GM19351 (cell line): ENCODE measurements around the gene FSTL4.

Experiments
- ATAC-seq: cut with Tn5 transposase; IDR thresholded peaks from one replicate; pipeline ENCODE4 v1.9.1; 2021; ENCODE audit warnings: mild to moderate bottlenecking, moderate library complexity; ENCODE audit not compliant: unreplicated experiment

FSTL4 gene

GRCh38 chr5:133393776-133394476, 218.4 kb downstream of the FSTL4 start:
- no peak for ATAC-seq

- no peak for ATAC-seq
Observed at GRCh38 chr5:133392448-133392847, 219.9 kb downstream of the FSTL4 start.

- no peak for ATAC-seq
Observed at GRCh38 chr5:133391354-133392136, 220.8 kb downstream of the FSTL4 start.

DNA sequence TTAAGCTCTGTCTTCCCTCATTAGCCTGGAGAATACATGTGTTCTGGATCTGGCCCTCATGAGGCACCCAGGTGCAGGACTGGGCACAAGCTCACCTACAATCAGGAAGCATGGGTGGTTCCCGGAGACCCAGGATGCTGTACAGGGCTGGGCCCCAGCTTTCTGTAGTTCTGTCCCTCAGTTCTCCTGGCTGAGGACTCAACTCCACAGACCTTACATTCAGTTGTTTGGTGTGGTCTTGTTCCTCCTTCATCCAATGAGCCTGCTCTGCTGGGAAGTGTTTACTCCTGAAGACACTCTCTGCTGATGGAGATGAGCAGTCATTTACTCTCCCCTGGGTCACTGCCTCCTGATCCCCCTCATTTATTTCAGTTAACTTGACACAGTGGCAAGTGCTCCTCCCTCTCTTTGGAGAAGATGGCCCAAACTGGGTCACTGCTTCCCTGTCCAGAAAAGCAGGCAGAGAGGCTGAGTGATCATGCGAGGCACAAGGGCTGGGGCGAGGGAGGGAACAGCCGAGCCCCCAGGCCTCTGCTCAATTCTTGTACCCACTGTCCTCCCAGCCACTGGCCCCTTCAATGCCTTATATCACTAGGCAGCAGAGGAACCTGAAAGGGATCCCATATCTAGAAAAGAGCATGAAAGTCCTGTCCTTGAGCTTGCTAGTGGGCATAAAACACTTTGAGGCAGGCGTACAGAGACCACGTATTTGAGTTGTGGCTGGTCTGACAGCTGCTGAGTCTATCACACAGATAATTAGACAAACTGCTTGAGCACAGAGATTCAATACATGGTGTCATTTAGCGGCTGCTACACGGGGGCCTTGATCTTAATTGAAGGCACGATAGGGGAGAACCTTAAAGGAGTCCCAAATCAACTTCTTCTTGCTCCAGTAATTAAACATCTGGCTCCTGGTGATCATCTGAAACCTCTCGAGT, 221.7 kb downstream of the FSTL4 start:
- ATAC-seq = no peak

DNA sequence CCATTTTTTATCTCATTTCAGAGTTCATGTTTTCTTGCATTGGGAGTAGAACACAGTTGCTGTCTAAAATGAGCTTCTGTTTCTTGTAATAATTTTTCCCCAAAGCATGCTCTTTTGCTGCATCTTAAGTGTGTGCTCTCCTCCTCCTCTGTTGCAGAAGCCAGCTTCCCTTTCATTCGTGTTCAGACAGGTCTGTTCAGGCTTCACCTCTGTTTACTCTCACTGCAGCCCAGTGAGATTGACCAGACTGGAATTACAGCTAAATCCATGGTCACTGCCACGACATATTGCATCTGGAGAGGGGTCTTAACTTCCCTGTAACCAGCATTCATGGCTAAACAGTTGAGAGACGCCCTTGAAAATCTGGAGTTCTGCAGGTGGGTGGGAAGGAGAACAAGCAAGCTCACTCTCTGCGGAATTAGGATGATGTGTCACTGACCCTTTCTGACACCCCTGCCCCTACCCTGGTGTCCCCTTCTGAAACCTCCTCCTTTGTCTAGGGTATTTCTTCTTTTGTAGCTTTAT, 223.2 kb downstream of the FSTL4 start:
- ATAC-seq = no peak

GRCh38 chr5:133387621-133388020, 224.7 kb downstream of the FSTL4 start:
- no peak for ATAC-seq

- ATAC-seq = no peak
Observed at GRCh38 chr5:133387091-133387490, 225.2 kb downstream of the FSTL4 start.

- no peak for ATAC-seq
Observed at GRCh38 chr5:133386662-133387061, 225.7 kb downstream of the FSTL4 start.

GRCh38 chr5:133385346-133385745, 227.0 kb downstream of the FSTL4 start:
- ATAC-seq = no peak

DNA sequence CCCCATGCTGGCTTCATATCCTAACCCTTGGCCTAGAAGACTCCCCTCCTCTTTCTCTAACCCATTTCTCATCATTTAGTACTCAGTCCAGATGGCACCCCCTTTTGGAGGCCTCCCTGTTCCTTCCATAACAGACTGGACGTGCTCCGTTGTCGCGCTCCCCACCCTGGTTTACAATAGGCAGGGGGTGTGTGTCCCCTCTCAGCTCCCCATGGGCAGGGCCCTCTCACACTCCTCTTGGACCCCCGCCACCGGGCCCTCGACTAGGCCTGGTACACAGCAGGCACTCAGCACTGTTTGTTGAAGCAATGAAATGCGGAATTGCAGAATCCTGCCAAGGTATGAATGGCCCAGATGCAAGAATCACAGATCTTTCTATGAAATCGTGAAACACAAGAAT, 227.4 kb downstream of the FSTL4 start:
- no peak for ATAC-seq

DNA sequence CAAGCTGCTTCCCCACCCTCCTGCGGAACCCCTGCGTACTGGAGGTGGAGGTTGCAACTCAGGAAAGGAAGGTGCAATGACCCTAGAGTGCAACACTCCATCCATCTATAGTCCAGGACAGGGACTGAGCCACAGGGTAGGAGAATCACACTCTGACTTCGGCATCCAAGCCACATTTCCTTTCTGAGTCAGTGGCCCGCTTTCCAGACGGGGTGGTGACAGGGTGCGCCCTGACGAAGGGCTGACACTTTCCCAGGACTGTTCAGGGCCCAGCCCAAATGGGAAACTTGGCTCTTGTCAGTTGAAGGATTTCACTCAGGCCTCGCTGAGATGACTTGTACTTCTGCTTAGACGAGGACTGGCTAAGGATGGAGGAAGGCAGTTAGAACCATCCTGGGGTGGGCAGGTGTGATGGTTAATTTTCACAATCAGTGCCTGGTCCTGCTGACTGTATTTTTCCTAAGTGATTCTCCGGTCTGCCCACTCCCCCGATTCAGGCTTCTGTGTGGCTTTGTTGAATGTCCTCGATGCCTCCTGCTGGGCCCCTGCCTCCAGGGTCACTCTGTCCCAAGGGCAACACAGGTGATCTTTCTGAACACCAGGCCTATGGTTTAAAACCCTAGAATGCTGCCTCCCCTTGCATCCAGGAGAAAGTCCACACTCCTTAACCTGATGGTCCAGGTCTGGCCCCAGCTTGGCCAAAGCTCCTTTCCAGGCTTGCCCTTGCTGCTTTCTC, 228.1 kb downstream of the FSTL4 start:
- ATAC-seq = no peak

DNA sequence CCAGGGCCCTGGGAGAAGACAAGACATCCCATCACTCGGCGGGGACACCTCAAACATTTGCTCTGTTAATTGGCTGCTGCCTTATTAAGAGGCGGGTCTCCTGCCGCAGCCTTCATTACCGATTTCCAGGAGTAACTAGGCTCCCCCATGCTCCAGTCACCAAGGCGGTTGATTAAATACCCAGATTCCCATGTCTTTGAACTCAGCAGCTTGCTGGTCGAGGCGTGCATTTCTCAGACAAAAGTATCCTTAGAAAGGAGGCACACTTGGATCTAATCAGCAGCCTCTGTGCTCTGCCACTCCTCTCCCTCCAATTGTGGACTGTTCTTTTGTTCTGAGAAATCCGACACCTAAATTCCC, 228.8 kb downstream of the FSTL4 start:
- ATAC-seq = no peak

DNA sequence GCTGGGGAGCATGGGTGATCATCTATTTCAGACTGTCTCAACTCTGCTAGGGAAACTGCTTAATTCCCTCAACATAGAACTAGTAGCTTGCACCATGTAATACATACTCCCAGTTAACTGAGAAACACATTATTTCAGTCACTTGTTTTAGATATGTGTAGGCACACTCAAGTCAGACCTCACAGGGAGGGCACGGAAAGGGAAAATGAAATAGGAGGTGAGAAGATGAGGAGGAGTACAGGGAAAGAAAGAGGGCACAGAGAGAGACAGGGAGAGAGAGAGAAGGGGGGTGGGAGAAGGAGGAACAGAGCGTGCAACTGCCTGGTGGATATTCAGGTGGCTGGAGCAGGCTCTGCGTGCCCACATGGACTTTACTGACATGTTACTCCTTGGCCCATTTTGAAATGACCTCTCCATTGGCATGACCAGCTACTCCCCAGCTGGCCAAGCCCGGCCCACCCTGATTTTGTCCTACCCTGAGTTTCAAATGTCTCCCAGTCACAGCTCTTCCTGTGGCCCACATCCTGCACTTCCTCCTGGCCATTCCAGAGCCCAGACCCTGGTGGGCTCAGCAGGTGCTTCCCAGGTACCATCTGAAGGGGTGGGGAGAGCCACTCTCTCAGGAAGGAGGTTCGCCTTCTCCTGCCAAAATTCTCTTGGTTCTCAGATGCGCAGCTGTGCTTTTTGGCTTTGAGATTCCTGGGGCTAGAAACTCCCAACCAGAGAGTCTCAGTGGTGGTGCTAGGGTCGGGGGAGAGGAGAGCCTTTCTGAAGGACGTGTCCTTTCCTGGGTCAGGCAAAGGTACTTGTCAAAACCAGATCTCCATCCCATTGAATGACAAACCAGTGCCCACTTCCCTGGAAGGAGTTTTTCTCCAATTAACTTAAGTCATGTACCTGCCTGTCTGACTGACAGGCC, 229.4 kb downstream of the FSTL4 start:
- ATAC-seq = no peak

- no peak for ATAC-seq
Observed at GRCh38 chr5:133381571-133382365, 230.6 kb downstream of the FSTL4 start.

DNA sequence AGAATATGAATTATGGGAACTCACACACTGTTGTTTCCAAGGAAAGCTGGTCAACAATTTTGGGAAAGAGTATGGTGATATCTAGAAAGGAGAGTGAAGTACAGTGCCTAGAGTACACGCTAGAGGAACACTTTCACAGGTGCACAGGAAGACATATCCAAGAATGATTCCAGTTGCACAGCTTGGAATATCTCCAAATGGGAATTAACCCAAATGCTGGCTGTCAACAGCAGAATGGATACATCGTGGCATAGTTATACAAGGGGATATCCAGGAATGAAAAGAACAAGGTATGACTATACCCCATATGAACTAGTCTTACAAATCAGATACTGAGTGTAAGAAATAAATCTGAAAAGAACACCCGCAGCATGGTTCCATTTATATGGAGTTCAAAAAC, 231.3 kb downstream of the FSTL4 start:
- no peak for ATAC-seq

DNA sequence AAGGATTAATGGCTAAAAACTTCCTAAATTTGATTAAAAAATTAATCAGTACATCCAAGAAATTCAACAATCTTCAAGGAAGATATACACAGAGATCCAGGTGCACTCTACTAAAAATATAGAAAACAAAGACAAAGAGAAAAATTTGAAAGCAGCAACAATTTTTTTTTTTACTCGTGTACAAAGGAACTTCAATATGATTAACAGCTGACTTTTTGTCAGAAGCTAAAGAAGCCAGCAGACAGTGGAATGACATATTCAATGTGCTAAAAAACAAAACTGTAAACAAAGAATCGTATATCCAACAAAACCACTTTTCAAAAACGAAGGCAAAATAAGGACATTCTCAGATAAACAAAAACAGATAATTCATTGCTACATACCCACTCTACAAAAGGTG, 234.6 kb downstream of the FSTL4 start:
- no peak for ATAC-seq

DNA sequence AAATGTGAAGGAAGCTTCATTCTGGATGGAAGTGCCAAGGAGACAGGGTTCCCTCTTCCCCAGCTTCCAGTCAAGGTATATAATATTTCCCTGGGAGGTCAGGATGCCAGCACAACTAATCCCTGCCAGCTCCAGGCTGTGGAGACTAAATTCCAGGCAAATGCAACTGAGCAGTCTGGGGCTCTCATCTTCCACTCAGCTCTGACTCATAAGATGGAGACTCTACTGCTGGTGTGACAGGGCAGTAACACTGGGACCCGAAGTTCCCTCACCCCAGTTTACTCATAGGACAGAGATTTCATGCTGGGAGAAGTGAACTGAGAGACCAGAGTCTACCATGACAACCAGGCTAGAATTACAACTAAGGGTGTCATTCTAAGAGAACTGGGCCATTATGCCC, 235.4 kb downstream of the FSTL4 start:
- ATAC-seq = no peak

- no peak for ATAC-seq
Observed at GRCh38 chr5:133373121-133373870, 239.0 kb downstream of the FSTL4 start.
